SH-SY5Y (cell line): ENCODE data around the gene TMEM91.

ENCODE experiments used
- GATA2 ChIP-seq: IDR thresholded peaks from 2 replicates; pipeline ENCODE4 v1.6.1; 2011; ENCODE audit warnings: mild to moderate bottlenecking, low read depth, low read length
- GATA3 ChIP-seq: IDR thresholded peaks from 2 replicates; pipeline ENCODE4 v1.6.1; 2011; ENCODE audit warnings: low read depth, mild to moderate bottlenecking, low read length, moderate library complexity

TMEM91 gene

DNA sequence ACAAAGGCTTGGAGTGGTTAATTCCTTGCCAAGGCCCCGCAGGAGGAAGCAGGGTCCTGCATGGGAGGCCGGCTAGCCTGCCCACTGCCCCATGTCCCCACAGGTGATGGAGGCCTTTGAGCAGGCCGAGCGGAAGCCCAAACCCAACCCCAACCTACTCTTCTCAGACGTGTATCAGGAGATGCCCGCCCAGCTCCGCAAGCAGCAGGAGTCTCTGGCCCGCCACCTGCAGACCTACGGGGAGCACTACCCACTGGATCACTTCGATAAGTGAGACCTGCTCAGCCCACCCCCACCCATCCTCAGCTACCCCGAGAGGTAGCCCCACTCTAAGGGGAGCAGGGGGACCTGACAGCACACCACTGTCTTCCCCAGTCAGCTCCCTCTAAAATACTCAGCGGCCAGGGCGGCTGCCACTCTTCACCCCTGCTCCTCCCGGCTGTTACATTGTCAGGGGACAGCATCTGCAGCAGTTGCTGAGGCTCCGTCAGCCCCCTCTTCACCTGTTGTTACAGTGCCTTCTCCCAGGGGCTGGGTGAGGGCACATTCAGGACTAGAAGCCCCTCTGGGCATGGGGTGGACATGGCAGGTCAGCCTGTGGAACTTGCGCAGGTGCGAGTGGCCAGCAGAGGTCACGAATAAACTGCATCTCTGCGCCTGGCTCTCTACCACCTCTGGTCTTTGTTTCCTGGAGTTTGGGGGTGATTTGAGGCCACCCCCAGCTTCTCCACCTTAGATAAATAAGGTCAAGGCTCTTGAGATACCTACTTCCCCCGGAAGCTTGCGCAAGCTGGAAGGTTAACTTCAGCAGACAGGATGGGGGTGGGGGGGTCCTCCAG lies 48.2 kb downstream of the TMEM91 start:
- TF ChIP-seq GATA3 (no peak), GATA2 (no peak)

DNA sequence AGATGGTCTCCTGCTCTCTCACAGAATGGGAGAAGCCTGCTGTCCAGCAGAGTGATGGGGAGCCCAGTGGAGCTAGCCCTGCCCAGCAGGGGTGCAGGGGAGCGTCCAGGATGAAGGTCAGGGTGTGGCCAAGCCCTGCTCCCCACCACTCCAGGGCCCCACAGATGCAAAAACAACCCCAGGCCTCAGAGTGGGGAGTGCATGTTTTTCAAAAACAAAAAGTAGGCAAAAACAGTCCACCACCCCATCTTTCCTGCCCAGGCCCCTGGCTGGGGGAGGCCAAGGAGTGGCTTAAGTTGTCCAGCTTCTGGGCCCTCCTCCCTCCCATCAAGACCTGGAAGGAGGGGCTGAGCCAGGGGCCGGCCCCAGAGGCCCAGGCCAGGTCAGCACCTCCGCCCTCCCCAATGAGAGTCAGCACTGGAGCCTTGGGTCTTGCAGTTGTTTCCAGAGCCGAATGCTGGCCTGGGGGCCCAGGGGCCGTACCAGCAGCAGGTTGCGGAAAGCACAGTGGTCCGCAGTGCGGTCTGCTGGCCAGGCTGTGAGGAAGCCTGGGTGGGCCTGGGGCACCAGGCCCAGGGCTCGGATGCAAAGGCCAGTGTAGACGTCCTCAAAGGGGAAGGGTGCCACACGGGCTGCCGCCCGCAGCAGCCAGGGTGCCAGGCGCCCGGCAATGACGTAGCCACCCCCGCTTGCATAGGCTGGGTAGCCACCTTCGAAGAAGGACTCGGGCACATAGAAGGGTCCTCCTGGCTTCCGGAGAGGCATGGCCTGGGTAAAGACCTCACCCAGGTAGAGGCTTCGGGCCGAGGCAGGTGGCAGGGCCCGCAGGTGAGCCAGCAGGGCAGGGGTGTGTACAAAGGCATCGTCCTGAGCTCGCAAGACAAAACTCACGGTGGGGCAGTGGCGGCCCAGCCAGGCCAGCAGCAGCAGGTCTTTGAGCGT lies 49.1 kb downstream of the TMEM91 start:
- no peak for TF ChIP-seq GATA2

DNA sequence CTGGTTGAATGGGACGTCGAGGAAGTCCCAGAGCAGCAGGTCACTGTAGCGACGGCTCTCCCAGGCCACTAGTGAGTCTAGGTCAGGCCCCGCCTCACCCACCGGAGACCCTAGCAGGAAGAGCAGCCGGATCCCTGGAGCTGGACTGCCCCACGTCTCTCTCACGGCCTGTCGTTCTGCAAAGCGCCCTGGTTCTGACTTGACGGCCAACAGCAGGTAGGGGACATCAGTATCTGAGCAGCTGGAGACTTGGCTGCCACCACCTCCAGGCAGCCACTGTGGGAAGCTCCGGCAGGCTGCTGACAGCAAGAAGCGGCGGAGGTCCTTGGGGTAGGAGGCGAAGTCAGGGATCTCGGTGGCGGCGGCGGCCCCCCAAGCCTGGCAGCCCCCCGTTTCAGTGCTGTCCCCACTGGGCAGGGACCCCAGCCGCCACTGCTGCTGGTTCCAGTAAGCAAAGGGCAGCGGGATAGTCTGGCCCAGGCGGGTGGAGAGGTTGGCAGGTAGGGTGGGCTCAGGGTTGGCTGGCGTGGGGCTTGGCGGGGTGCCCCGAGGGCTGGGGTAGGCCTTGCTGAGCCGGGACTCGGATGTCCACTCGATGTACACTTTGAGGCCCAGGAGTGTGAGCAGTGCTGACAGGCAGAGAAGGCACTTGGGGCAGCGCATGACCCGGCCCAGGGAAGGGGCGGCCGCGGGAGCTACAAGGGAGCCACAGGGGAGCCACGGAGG lies 49.9 kb downstream of the TMEM91 start:
- TF ChIP-seq GATA2 (no peak), GATA3 (no peak)

DNA sequence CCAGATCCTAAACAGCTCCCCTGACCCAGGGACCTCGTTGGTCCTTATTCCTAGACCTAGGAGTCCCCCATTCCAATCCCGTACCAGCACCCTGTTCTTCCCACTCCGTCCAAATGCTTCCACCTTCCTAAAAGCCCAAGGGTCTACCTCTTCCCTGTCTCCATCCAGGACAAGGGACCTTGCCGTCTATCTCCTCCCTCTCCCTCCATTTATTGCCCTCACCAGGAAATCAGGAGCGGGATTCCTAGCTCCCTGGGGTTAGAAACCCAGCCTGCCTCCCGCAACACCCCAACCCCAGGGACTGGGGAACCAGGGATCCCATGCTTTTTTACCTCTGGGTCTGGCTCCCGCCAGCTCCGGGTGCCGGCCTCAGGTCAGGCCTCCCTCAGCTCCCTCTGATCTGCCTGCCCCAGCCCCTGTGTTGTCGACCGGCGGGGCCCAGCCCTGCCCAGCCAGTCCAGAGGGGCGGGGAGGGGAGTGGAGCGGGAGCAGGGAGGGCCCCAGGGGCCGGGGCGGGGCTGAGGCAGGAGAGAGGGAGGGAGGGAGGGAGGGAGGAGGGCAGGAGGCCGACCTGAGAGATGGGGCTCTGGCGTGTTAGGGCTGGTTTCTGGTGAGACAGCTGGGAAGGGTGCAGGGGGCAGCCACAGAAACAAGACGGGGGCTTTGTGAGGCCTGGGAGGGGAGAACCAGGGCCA lies 50.8 kb downstream of the TMEM91 start, which contains the start of gene B3GNT8:
TSS of gene B3GNT8 (minus strand) at position 423 of the 695 bp plus-strand sequence. CDS start 596 bp downstream, outside the sequence.
- TF ChIP-seq GATA2 = no peak
- no peak for TF ChIP-seq GATA3

DNA sequence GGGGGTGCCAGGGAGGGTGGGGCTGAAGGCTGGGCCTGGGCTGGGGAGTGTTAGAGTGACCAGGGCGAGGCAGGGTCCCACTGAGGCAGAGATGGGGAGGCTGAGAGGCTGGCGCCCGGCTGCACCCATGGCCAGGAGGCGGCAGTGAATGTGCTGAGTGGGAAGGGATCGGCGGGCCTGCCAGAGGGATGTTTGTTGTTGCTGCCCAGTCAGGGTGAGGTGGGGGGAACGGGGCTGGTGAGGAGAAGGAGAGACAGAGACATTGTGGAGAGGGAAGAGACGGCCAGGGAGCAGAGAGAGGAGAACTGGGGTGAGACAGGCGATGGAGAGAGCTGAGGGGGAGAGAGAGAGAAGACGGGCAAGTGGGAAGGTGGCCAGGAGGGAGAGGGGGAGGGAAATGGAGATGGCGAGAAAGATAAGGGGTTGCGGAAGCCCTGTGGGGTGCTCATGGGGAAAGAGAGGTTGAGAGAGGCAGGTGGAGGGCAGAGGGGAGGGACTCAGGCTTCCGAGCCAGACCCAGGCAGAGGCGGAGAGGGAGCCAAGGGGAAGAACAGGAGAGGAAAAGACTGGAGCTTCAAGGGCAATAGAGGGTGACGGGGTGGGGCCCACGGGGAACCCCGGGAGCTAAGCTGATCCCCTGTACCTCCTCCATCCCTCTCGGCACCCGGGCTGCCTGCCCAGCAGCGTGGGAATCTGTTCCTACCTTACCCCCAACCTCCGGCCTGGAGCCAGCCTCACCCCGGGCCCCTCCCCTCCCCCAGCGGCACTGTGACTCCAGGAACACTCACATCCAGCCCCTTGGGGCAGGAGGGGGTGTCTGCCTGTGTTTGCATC lies 51.5 kb downstream of the TMEM91 start:
- TF ChIP-seq GATA2 = peak; percentile 86
- no peak for TF ChIP-seq GATA3

DNA sequence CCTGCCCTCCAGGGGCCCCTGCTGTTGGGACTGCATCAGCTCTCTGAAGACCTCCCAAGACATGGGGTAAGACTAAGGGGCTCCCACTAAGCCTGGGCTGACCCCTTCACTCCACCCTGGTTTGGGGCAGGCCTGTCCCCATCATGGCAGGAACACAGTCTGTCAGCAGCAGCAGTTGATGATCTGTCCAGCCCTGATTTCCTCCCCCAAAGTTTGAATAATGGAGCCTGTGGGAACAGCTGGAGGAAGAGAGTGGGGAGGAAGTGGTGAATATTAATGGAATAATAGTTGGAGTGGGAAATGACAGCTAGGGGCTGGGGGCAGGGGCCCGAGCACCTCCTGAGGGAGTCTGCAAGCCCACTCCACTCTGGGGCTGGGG lies 52.1 kb downstream of the TMEM91 start:
- TF ChIP-seq GATA3 (no peak), GATA2 (no peak)

DNA sequence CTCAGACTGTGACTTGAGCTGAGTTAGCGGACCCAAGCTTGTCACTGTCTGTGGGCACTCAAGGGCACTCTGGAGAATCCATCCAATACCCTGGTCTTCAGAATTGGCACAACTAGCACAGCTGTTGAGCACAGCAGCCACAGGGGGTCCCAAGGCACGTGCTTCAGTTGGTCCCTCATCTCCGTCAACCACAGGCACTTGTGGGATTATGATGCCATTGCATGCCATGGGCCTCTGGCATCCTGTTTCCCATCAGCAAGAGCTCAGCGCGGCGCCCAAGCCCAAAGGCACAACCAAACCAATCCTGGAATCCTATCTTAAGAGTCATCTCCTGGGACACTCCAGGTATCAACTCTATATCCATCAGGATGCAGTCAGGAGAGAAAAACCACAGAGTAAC lies 54.6 kb downstream of the TMEM91 start:
- no peak for TF ChIP-seq GATA2
- no peak for TF ChIP-seq GATA3

DNA sequence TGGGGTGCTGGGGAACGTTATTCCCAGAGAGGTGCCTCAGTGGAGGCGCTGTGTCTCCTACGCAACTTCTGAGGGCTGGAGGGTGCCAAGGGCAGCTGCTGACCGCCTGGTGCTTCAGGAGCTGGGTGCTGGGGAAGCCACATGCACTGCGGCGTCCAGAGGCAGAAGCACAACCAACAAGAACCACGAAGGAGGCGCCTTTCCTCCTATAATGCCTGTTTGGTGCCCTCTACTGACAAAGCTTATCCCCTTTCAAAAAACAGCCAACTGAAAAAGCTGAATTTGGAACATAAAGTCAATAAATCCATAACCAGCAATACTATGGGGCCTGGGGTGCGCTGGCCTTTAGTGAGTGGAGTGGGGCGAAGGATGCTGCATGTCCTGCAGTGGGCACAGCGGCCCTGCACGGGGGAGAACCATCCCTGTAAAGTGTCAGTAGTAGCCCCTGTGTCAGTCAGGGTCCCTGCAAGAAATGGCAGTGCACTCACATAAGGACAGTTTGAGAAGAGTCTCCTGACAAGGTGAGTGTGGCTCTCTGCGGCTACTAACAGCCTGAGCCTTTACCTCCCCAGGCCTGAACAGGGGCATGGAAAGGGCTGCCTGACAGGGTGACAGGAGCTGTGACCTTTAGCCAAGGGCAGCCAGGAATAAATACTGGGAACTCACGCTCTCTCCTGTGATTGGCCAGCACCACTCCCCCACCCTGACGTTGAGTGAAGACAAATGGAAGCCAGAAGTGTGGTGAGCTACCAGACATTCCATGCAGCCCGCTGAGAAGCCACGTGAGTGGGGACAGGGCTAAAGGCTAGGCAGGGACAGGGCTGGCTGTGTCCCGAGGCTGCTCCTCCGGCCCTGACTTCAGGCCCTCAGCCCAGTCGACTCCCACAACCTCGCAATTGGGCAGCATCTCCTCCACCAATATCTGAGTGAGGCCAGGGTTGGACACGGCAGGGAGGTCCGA lies 55.4 kb downstream of the TMEM91 start:
- TF ChIP-seq GATA2 (no peak), GATA3 (no peak)

DNA sequence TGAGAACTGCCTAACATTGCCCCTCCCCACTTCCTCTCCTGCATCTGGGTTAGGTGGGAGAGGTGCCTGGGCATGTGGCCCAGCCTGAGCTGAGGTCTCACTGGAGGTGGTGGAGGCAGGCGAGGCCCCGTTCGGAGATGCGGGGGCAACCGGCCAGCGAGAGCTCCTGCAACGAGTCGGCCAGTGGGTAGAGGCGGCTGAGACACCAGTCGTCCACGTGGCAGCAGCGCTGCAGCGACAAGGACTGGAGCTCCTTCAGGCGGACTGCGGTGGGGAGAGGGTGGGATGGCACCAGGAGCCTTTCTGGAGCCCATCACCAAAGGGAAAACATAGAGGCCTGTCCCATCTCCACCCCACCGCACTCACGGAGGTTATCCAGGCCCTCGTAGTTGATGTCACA lies 56.8 kb downstream of the TMEM91 start:
- TF ChIP-seq GATA3 (no peak), GATA2 (no peak)
